Adrenal gland (tissue), 12 donors: Measurements from ENCODE around the gene KNG1. TPM values are rescaled to one million over a fixed set of nuclear protein-coding genes. Genes with fewer than 3 reads are reported as not detected.

Experiments used
- DNase-seq, 7 donors: peaks; one replicate each; pipeline ENCODE4 v3.0.0-alpha.2; 2019 to 2020
- H3K27ac ChIP-seq, 5 donors: fragments of 200-600 bp; sonication (generic) in 4 of 5; 1 replicate in 3 of 5; 2 replicates in 2 of 5; pipeline versions ENCODE4 v1.5.1 to v1.8.0; 2016 to 2020; ENCODE audit warnings: mild to moderate bottlenecking in 1 of 5
- H3K27me3 ChIP-seq: fragments of 200-600 bp; 2 replicates; pipeline ENCODE4 v1.8.0; 2021
- H3K36me3 ChIP-seq, 2 donors: fragments of 200-600 bp; replicated peaks in 1 of 2; 1 replicate in 1 of 2; 2 replicates in 1 of 2; pipeline versions ENCODE4 v1.5.1 to v1.8.0; 2018 to 2022
- H3K4me1 ChIP-seq, 2 donors: fragments of 200-600 bp; replicated peaks in 1 of 2; 1 replicate in 1 of 2; 2 replicates in 1 of 2; pipeline versions ENCODE4 v1.5.1 to v1.8.0; 2018 to 2021
- H3K4me3 ChIP-seq, 4 donors: fragments of 200-600 bp; sonication (generic) in 3 of 4; one replicate each; pipeline ENCODE4 v1.5.1; 2016 to 2018
- H3K9me3 ChIP-seq, 3 donors: fragments of 200-600 bp; sonication (generic) in 1 of 3; replicated peaks in 1 of 3; 1 replicate in 2 of 3; 2 replicates in 1 of 3; pipeline versions ENCODE4 v1.5.1 to v1.8.0; 2016 to 2021
- CTCF ChIP-seq, 6 experiments: fragments of 450-650 bp in 4 of 6; fragments of 200-600 bp in 2 of 6; sonication (generic) in 1 of 6; IDR thresholded peaks; 1 replicate in 5 of 6; 2 replicates in 1 of 6; pipeline versions ENCODE4 v1.5.1 to v1.8.0; 2016 to 2021; ENCODE audit warnings: antibody characterized with exemption in 6 of 6, mild to moderate bottlenecking in 2 of 6, moderate library complexity in 1 of 6
- POLR2A ChIP-seq, 2 donors: fragments of 450-650 bp; IDR thresholded peaks; one replicate each; pipeline ENCODE4 v1.6.1; 2017; ENCODE audit warnings: antibody characterized with exemption in 2 of 2, mild to moderate bottlenecking in 2 of 2, moderate library complexity in 1 of 2
- WGBS, 4 donors: extraction: QIAGEN DNeasy Blood & Tissue Kit in 2 of 4; methylation state at CpG; one replicate each; pipeline versions ENCODE4 v1.1.5 to v1.1.7; 2013 to 2017; 5-methylcytosine and 5-hydroxymethylcytosine counted together
- intact Hi-C, 2 donors: fragments of 100-400 bp; cut with DNase I; formaldehyde crosslinking; loops; one replicate each; pipeline versions ENCODE4 v1.14.1 to v1.15.0; 2022 to 2023
- polyA plus RNA-seq, 3 donors: library from polyadenylated mRNA; stranded (reverse); fragments of 200-250 nt in 2 of 3; fragments of 350-450 nt in 1 of 3; fragmentation: Illumina TruSeq in 1 of 3; extraction: RNeasy Lipid Tissue Mini Kit (QIAGEN cat#74804) in 1 of 3; gene quantifications; one replicate each; pipeline ENCODE4 v1.2.3, GENCODE V29; 2013 to 2014
- total RNA-seq, 9 donors: library from RNA; depleted of rRNA in 4 of 9; stranded (reverse); fragments of >200 nt in 4 of 9; fragments of 120-200 nt in 1 of 9; fragmentation: NEBNext Ultra II Directional in 1 of 9; extraction: Animal tissue kit (Norgen Biotek cat#: 25700) in 1 of 9; gene quantifications; one replicate each; pipeline versions ENCODE4 v1.1.0 to v1.2.4, GENCODE V29; 2013 to 2023
- donor health status: healthy with polysubstance abuse.
- donor health status: Bipolar disorder and iron deficiency.
- donor health status: DM: yes; HTN: yes; CAD: no.
- donor health status: DM: no; HTN: no; CAD: no.
- donor health status: DM: no; HTN: no; CAD: no.
- donor health status: DM: yes; HTN: yes; CAD: no.

KNG1 gene
- total and polyA plus RNA-seq, 12 donors = 0.16 to 0.38 (median 0.26) TPM; not detected in 8

GRCh38 chr3:186772701-186773417 is 55.7 kb downstream of the KNG1 start:
- peak; percentile 56 to 83 (median 71) for DNase-seq
- no peaks in the 10 kb centered on the region for H3K27me3 ChIP-seq
- 21 to 25% (median 22%) methylated on average over 19 to 28 of the region's 28 CpGs for WGBS, 4 donors
- H3K36me3 ChIP-seq = no peaks in the 10 kb centered on the region
- peak overlapping the region in 2 of 5 donors; percentile 65 to 77 for H3K27ac ChIP-seq
- no peaks in the 10 kb centered on the region for H3K4me1 ChIP-seq
- no peaks in the 10 kb centered on the region for H3K9me3 ChIP-seq
- H3K4me3 ChIP-seq = peak overlapping the region in 2 of 4 donors; percentile 1 to 62
- intact Hi-C loops = no loop called here
- no peak for TF ChIP-seq CTCF (IDR thresholded peaks at IDR 0.05)
- TF ChIP-seq POLR2A (IDR thresholded peaks at IDR 0.05) = no peak

- 72 to 75% (median 74%) methylated on average over 5 to 8 of the region's 8 CpGs for WGBS, 4 donors
- no peaks in the 10 kb centered on the region for H3K9me3 ChIP-seq
- no peaks in the 10 kb centered on the region for H3K27me3 ChIP-seq
- TF ChIP-seq POLR2A (IDR thresholded peaks at IDR 0.05) = no peak
- no peak for TF ChIP-seq CTCF (IDR thresholded peaks at IDR 0.05)
- DNase-seq = no peak
- no peaks in the 10 kb centered on the region for H3K36me3 ChIP-seq
- H3K4me3 ChIP-seq = no peak overlapping the region
- no peaks in the 10 kb centered on the region for H3K4me1 ChIP-seq
- H3K27ac ChIP-seq = no peak overlapping the region
- intact Hi-C loops = no loop called here
Measured at GRCh38 chr3:186775999-186776398, 58.8 kb downstream of the KNG1 start.

GRCh38 chr3:186779204-186779603 is 62.0 kb downstream of the KNG1 start:
- Histone ChIP-seq H3K27ac (no peak overlapping the region), H3K4me1 (peaks cover 0 to 6% of the 10 kb centered on the region in 2 donors), H3K4me3 (no peak overlapping the region), H3K27me3 (no peaks in the 10 kb centered on the region), H3K36me3 (peaks cover 0 to 1% of the 10 kb centered on the region in 2 donors), H3K9me3 (no peaks in the 10 kb centered on the region)
- WGBS, 4 donors = 87 to 94% (median 92%) methylated on average over 5 of the region's 5 CpGs
- no peak for TF ChIP-seq CTCF (IDR thresholded peaks at IDR 0.05)
- TF ChIP-seq POLR2A (IDR thresholded peaks at IDR 0.05) = no peak
- intact Hi-C loops = no loop called here
- no peak for DNase-seq

GRCh38 chr3:186782542-186783057 is 65.4 kb downstream of the KNG1 start:
- intact Hi-C loops = no loop called here
- TF ChIP-seq CTCF (IDR thresholded peaks at IDR 0.05) (no peak), POLR2A (IDR thresholded peaks at IDR 0.05) (no peak)
- 1 to 3% (median 2%) methylated on average over 20 to 21 of the region's 21 CpGs for WGBS, 4 donors
- Histone ChIP-seq H3K9me3 (no peaks in the 10 kb centered on the region), H3K27me3 (no peaks in the 10 kb centered on the region), H3K4me1 (peaks cover 15 to 36% of the 10 kb centered on the region in 2 donors), H3K4me3 (peak overlapping the region; percentile 13 to 93 (median 64)), H3K27ac (peak overlapping the region; percentile 71 to 99 (median 96)), H3K36me3 (peaks cover 0 to 35% of the 10 kb centered on the region in 2 donors)
- no peak for DNase-seq
